Activated CD4-positive, alpha-beta T cell treated with anti-CD3 and anti-CD28 coated beads, Interleukin-2, amount 10 ng/mL, durations not matched to agents 7 days and 5 days (primary cell): Measurements from ENCODE around the gene ZNF837. TPM values are rescaled to one million over a fixed set of nuclear protein-coding genes. Genes with fewer than 3 reads are reported as not detected.

ENCODE experiments used
- CTCF ChIA-PET: fragments of 350-600 bp; sonication (Branson Sonifier 250); formaldehyde crosslinking; loops from one replicate; lab custom pipeline; 2021; ENCODE audit warnings: antibody characterized with exemption; lab: Charles Lee
- POLR2A ChIA-PET: fragments of 350-600 bp; sonication (Branson Sonifier 250); formaldehyde crosslinking; loops from one replicate; lab custom pipeline; 2021; ENCODE audit warnings: antibody characterized with exemption; lab: Charles Lee
- DNase-seq: peaks from one replicate; pipeline ENCODE4 v3.0.0-alpha.2; 2020
- H3K27ac Mint-ChIP-seq: one replicate; pipeline ENCODE4 v1.8.0; 2021; ENCODE audit warnings: mild to moderate bottlenecking, moderate library complexity, mixed read lengths
- H3K27me3 Mint-ChIP-seq: one replicate; pipeline ENCODE4 v1.8.0; 2021; ENCODE audit warnings: mixed read lengths
- H3K36me3 Mint-ChIP-seq: one replicate; pipeline ENCODE4 v1.8.0; 2021; ENCODE audit warnings: low read depth, mixed read lengths
- H3K4me1 Mint-ChIP-seq: one replicate; pipeline ENCODE4 v1.8.0; 2021; ENCODE audit warnings: mixed read lengths
- H3K4me3 Mint-ChIP-seq: one replicate; pipeline ENCODE4 v1.8.0; 2021; ENCODE audit warnings: mild to moderate bottlenecking, moderate library complexity, mixed read lengths
- H3K9me3 Mint-ChIP-seq: one replicate; pipeline ENCODE4 v1.8.0; 2021; ENCODE audit warnings: mixed read lengths
- microRNA-seq: library from miRNA; unstranded; fragments of <30 nt; microRNA quantifications from one replicate; pipeline ENCODE4 v1.2.0, GENCODE V29; 2021; ENCODE audit warnings: borderline microRNAs expressed, borderline replicate concordance
- total RNA-seq, 2 experiments: library from RNA; stranded (reverse); gene quantifications; one replicate each; pipeline ENCODE4 v1.2.3, GENCODE V29; 2021

ZNF837 gene
- total RNA-seq, 2 experiments from 2014 or later: 1.5 to 2.3 TPM

GRCh38 chr19:58334691-58335249, 46.1 kb downstream of the ZNF837 start:
- H3K9me3 Mint-ChIP-seq: peaks cover 10% of the 10 kb centered on the region
- H3K4me1 Mint-ChIP-seq: peaks cover 1% of the 10 kb centered on the region
- ChIA-PET POLR2A (no interaction called here), CTCF (no interaction called here)
- H3K36me3 Mint-ChIP-seq: peaks cover 39% of the 10 kb centered on the region
- no peak overlapping the region for H3K4me3 Mint-ChIP-seq
- no peak for DNase-seq
- no peak overlapping the region for H3K27ac Mint-ChIP-seq
- H3K27me3 Mint-ChIP-seq: no peaks in the 10 kb centered on the region

- DNase-seq: no peak
- Mint-ChIP-seq H3K4me1 (no peaks in the 10 kb centered on the region), H3K9me3 (no peaks in the 10 kb centered on the region), H3K27ac (no peak overlapping the region), H3K4me3 (no peak overlapping the region), H3K36me3 (peaks cover 20% of the 10 kb centered on the region), H3K27me3 (no peaks in the 10 kb centered on the region)
- ChIA-PET CTCF (interaction anchor here (0.6 to 1.6 kb wide), 2 partner anchors 23 to 172 kb away, joined by 3 read pairs; no protein-coding TSS in a partner anchor), POLR2A (no interaction called here)
These were observed 48.1 kb downstream of the ZNF837 start for GRCh38 chr19:58332697-58333096.

- CTCF ChIA-PET: no interaction called here
- POLR2A ChIA-PET: no interaction called here
- Mint-ChIP-seq H3K9me3 (no peaks in the 10 kb centered on the region), H3K27me3 (no peaks in the 10 kb centered on the region), H3K27ac (no peak overlapping the region), H3K4me3 (no peak overlapping the region), H3K36me3 (peaks cover 10% of the 10 kb centered on the region), H3K4me1 (no peaks in the 10 kb centered on the region)
- DNase-seq: no peak
These were observed 50.4 kb downstream of the ZNF837 start for GRCh38 chr19:58330458-58330857.

- Mint-ChIP-seq H3K4me3 (no peak overlapping the region), H3K27ac (no peak overlapping the region), H3K27me3 (no peaks in the 10 kb centered on the region), H3K9me3 (no peaks in the 10 kb centered on the region), H3K36me3 (no peaks in the 10 kb centered on the region), H3K4me1 (no peaks in the 10 kb centered on the region)
- ChIA-PET CTCF (no interaction called here), POLR2A (no interaction called here)
- no peak for DNase-seq
These were observed 51.8 kb downstream of the ZNF837 start for GRCh38 chr19:58328999-58329398.

- CTCF ChIA-PET: interaction anchor here (0.6 to 2.8 kb wide), 4 partner anchors 10 to 193 kb away, joined by 3 to 12 read pairs (median 4); partner anchors contain the start of gene ZBTB45
- H3K27ac Mint-ChIP-seq: no peak within 1 kb of the TSS
These were observed 53.7 kb downstream of the ZNF837 start, which contains the start of gene ZSCAN22 for GRCh38 chr19:58326914-58327726. ZSCAN22 (plus strand) TSS chr19:58326994; CDS start chr19:58334803, 7,809 bp downstream.

GRCh38 chr19:58326501-58326913, 54.3 kb downstream of the ZNF837 start:
- Mint-ChIP-seq H3K36me3 (no peaks in the 10 kb centered on the region), H3K27ac (no peak overlapping the region), H3K9me3 (no peaks in the 10 kb centered on the region), H3K4me3 (no peak overlapping the region), H3K27me3 (no peaks in the 10 kb centered on the region), H3K4me1 (no peaks in the 10 kb centered on the region)
- DNase-seq: no peak
- ChIA-PET CTCF (interaction anchor here (0.6 to 2.8 kb wide), 4 partner anchors 9 to 193 kb away, joined by 3 to 12 read pairs (median 4); partner anchors contain the start of gene ZBTB45), POLR2A (interaction anchor here (1.3 kb wide), 1 partner anchor 82 kb away, joined by 3 read pairs; the partner anchor contains the start of gene ZNF584)

More at GRCh38 chr19:58326914-58327726, 53.7 kb downstream of the ZNF837 start, which contains the start of gene ZSCAN22:
- H3K4me1 Mint-ChIP-seq: no peaks in the 10 kb centered on the region
- no peaks in the 10 kb centered on the region for H3K9me3 Mint-ChIP-seq
- POLR2A ChIA-PET: interaction anchor here (0.5 to 1.3 kb wide), 2 partner anchors 48 to 81 kb away, joined by 3 to 5 read pairs; partner anchors contain the start of gene ZNF584
- no peak within 1 kb of the TSS for H3K4me3 Mint-ChIP-seq
- no peaks in the 10 kb centered on the region for H3K36me3 Mint-ChIP-seq
- no peaks in the 10 kb centered on the region for H3K27me3 Mint-ChIP-seq
- DNase-seq: peak; percentile 93

- ChIA-PET POLR2A (no interaction called here), CTCF (interaction anchor here (2.8 kb wide), 1 partner anchor 16 kb away, joined by 12 read pairs; no protein-coding TSS in a partner anchor)
- Mint-ChIP-seq H3K4me1 (no peaks in the 10 kb centered on the region), H3K27me3 (no peaks in the 10 kb centered on the region), H3K9me3 (no peaks in the 10 kb centered on the region), H3K36me3 (no peaks in the 10 kb centered on the region), H3K27ac (no peak overlapping the region), H3K4me3 (no peak overlapping the region)
- no peak for DNase-seq
These were observed 55.4 kb downstream of the ZNF837 start for GRCh38 chr19:58325311-58326022.

- no peak overlapping the region for H3K27ac Mint-ChIP-seq
- no peaks in the 10 kb centered on the region for H3K4me1 Mint-ChIP-seq
- no peak overlapping the region for H3K4me3 Mint-ChIP-seq
- peaks cover 18% of the 10 kb centered on the region for H3K36me3 Mint-ChIP-seq
- ChIA-PET POLR2A (no interaction called here), CTCF (interaction anchor here (1.0 to 1.3 kb wide), 2 partner anchors 13 to 195 kb away, joined by 3 to 4 read pairs; no protein-coding TSS in a partner anchor)
- peaks cover 5% of the 10 kb centered on the region for H3K9me3 Mint-ChIP-seq
- no peaks in the 10 kb centered on the region for H3K27me3 Mint-ChIP-seq
- no peak for DNase-seq
These were observed 61.6 kb downstream of the ZNF837 start for GRCh38 chr19:58319241-58319640.

- ChIA-PET CTCF (interaction anchor here (1.3 kb wide), 1 partner anchor 196 kb away, joined by 3 read pairs; no protein-coding TSS in a partner anchor), POLR2A (no interaction called here)
- Mint-ChIP-seq H3K27me3 (no peaks in the 10 kb centered on the region), H3K27ac (no peak overlapping the region), H3K9me3 (peaks cover 5% of the 10 kb centered on the region), H3K4me1 (no peaks in the 10 kb centered on the region), H3K36me3 (peaks cover 26% of the 10 kb centered on the region), H3K4me3 (no peak overlapping the region)
- no peak for DNase-seq
These were observed 62.5 kb downstream of the ZNF837 start for GRCh38 chr19:58318297-58318696.

Small RNAs within 50 kb of the gene (microRNA-seq; reads per million reads assigned to microRNA genes)
- gene MIR4754 (not detected), gene MIR6806 (not detected)

Other genes starting within 250 kb of the ZNF837 start
- 1 to 10 TPM; 5.2 to 5.5 TPM for gene ZNF329, start 230.2 kb downstream of the ZNF837 start, total RNA-seq
- gene ZNF274, start 198.0 kb downstream of the ZNF837 start, total RNA-seq: 10 to 100 TPM; 22.4 to 23.7 TPM
- 10 to 100 TPM; 33.5 to 34.6 TPM for gene ZNF544, start 152.1 kb downstream of the ZNF837 start, total RNA-seq
- gene ZNF8, start 102.1 kb downstream of the ZNF837 start, total RNA-seq: 1 to 10 TPM; 5.1 to 5.4 TPM
- 10 to 100 TPM; 57.0 to 59.5 TPM for gene ERVK3-1, start 75.7 kb downstream of the ZNF837 start, total RNA-seq
- gene ZSCAN22, start 54.0 kb downstream of the ZNF837 start, total RNA-seq: 1 to 10 TPM; 4.3 to 5.0 TPM
- gene A1BG, start 27.5 kb downstream of the ZNF837 start, total RNA-seq: 1 to 10 TPM; 2.0 to 4.5 TPM
- 1 to 10 TPM in 1 of 2 experiments, under 1 TPM in 1; 0.98 to 1.4 TPM for gene ZNF497, start 18.3 kb downstream of the ZNF837 start, total RNA-seq
- 1,000 to 10,000 TPM in 1 of 2 experiments, 100 to 1,000 TPM in 1; 918 to 1,077 TPM for gene RPS5, start 6.2 kb upstream of the ZNF837 start, total RNA-seq
- gene RNF225, start 14.6 kb upstream of the ZNF837 start, total RNA-seq: under 1 TPM; 0.35 to 0.74 TPM
- 1 to 10 TPM; 6.7 to 6.8 TPM for gene ZNF584, start 27.6 kb upstream of the ZNF837 start, total RNA-seq
- 1 to 10 TPM; 4.8 to 5.3 TPM for gene ZNF132, start 59.1 kb upstream of the ZNF837 start, total RNA-seq
- gene ZNF324B, start 70.6 kb upstream of the ZNF837 start, total RNA-seq: 10 to 100 TPM in 1 of 2 experiments, 1 to 10 TPM in 1; 9.8 to 10.3 TPM
- 10 to 100 TPM in 1 of 2 experiments, 1 to 10 TPM in 1; 9.0 to 12.7 TPM for gene ZNF324, start 86.0 kb upstream of the ZNF837 start, total RNA-seq
- gene ZNF446, start 95.3 kb upstream of the ZNF837 start, total RNA-seq: 1 to 10 TPM; 7.6 to 7.9 TPM
- 10 to 100 TPM in 1 of 2 experiments, 1 to 10 TPM in 1; 9.8 to 10.2 TPM for gene SLC27A5, start 131.0 kb upstream of the ZNF837 start, total RNA-seq
- 10 to 100 TPM; 17.9 to 19.9 TPM for gene ZBTB45, start 138.8 kb upstream of the ZNF837 start, total RNA-seq
- 100 to 1,000 TPM; 457 to 560 TPM for gene TRIM28, start 163.0 kb upstream of the ZNF837 start, total RNA-seq
- 100 to 1,000 TPM; 128 to 137 TPM for gene CHMP2A, start 174.1 kb upstream of the ZNF837 start, total RNA-seq
- gene UBE2M, start 177.6 kb upstream of the ZNF837 start, total RNA-seq: 10 to 100 TPM; 82.8 to 96.0 TPM
- gene MZF1, start 192.3 kb upstream of the ZNF837 start, total RNA-seq: 10 to 100 TPM; 28.6 to 33.1 TPM